Measurements from ENCODE around the gene LRRC3C.
A peak's percentile ranks its signal among the peaks of the same experiment; 100 is the strongest.

Gene LRRC3C

GRCh38 chr17:39926588-39927100 lies 888 bp upstream of the LRRC3C start:
- Histone ChIP-seq H3K36me3 (ENCODE audit: control insufficient read depth, insufficient read depth, low read length) (no peaks in the 10 kb centered on the region), H3K27me3 (ENCODE audit: control insufficient read depth, insufficient read depth, low read length) (no peaks in the 10 kb centered on the region), H3K27ac (no peak overlapping the region), H3K9ac (peak overlapping the region; percentile 74), H3K4me1 (peaks cover 17% of the 10 kb centered on the region), H3K4me3 (ENCODE audit: low read depth, low read length) (peak overlapping the region; percentile 92), H3K79me2 (peaks cover 17% of the 10 kb centered on the region), H3K4me2 (ENCODE audit: low read length) (peak overlapping the region; percentile 90), H2AFZ (peak overlapping the region; percentile 93), H3K9me3 (ENCODE audit: control insufficient read depth, low read length) (no peaks in the 10 kb centered on the region)
- no peak for TF ChIP-seq CTCF (IDR thresholded peaks at IDR 0.05)

GRCh38 chr17:39927929-39928857 lies 661 bp downstream of the LRRC3C start:
- peak overlapping the region; percentile 90 for H3K4me2 ChIP-seq (ENCODE audit: low read length)
- H3K9me3 ChIP-seq (ENCODE audit: control insufficient read depth, low read length), result no peaks in the 10 kb centered on the region
- peaks cover 17% of the 10 kb centered on the region for H3K79me2 ChIP-seq
- peak overlapping the region; percentile 92 for H3K4me3 ChIP-seq (ENCODE audit: low read depth, low read length)
- H3K4me1 ChIP-seq, result peaks cover 17% of the 10 kb centered on the region
- peak overlapping the region; percentile 84 for H3K27ac ChIP-seq
- H3K9ac ChIP-seq, result peak overlapping the region; percentile 32
- peak overlapping the region; percentile 93 for H2AFZ ChIP-seq
- H3K36me3 ChIP-seq (ENCODE audit: control insufficient read depth, insufficient read depth, low read length), result no peaks in the 10 kb centered on the region
- no peaks in the 10 kb centered on the region for H3K27me3 ChIP-seq (ENCODE audit: control insufficient read depth, insufficient read depth, low read length)
- TF ChIP-seq CTCF (IDR thresholded peaks at IDR 0.05), result no peak

- Histone ChIP-seq H3K4me3 (ENCODE audit: low read depth, low read length) (peak overlapping the region; percentile 92), H3K27me3 (ENCODE audit: control insufficient read depth, insufficient read depth, low read length) (no peaks in the 10 kb centered on the region), H2AFZ (no peak overlapping the region), H3K4me2 (ENCODE audit: low read length) (peak overlapping the region; percentile 90), H3K36me3 (ENCODE audit: control insufficient read depth, insufficient read depth, low read length) (no peaks in the 10 kb centered on the region), H3K27ac (peak overlapping the region; percentile 84), H3K9me3 (ENCODE audit: control insufficient read depth, low read length) (no peaks in the 10 kb centered on the region), H3K9ac (no peak overlapping the region), H3K4me1 (peaks cover 17% of the 10 kb centered on the region), H3K79me2 (peaks cover 17% of the 10 kb centered on the region)
- no peak for TF ChIP-seq CTCF (IDR thresholded peaks at IDR 0.05)
Observed at GRCh38 chr17:39928858-39929645, 1.5 kb downstream of the LRRC3C start.

GRCh38 chr17:39929646-39930407 lies 2.3 kb downstream of the LRRC3C start:
- Histone ChIP-seq H3K36me3 (ENCODE audit: control insufficient read depth, insufficient read depth, low read length) (no peaks in the 10 kb centered on the region), H3K27ac (no peak overlapping the region), H3K4me2 (ENCODE audit: low read length) (no peak overlapping the region), H3K9ac (no peak overlapping the region), H3K4me3 (ENCODE audit: low read depth, low read length) (no peak overlapping the region), H3K9me3 (ENCODE audit: control insufficient read depth, low read length) (no peaks in the 10 kb centered on the region), H3K4me1 (peaks cover 17% of the 10 kb centered on the region), H3K27me3 (ENCODE audit: control insufficient read depth, insufficient read depth, low read length) (no peaks in the 10 kb centered on the region), H2AFZ (no peak overlapping the region), H3K79me2 (peaks cover 17% of the 10 kb centered on the region)
- TF ChIP-seq CTCF (IDR thresholded peaks at IDR 0.05), result no peak

Measured in parathyroid adenoma (tissue), 2 donors.